Measurements from ENCODE around the gene GPX3.

Gene GPX3

GRCh38 chr5:151020304-151021110 is at the start of gene GPX3:
Gene GPX3 (plus strand): TSS chr5:151020591. CDS start chr5:151020655, 64 bp downstream.
- Histone ChIP-seq H3K9me3 (ENCODE audit: insufficient read depth, low read length) (no peaks in the 10 kb centered on the region), H3K79me2 (ENCODE audit: low read length) (no peaks in the 10 kb centered on the region), H3K27ac (ENCODE audit: low read length) (no peak within 1 kb of the TSS), H3K36me3 (replicated peaks; ENCODE audit: low read depth, low read length) (no peaks in the 10 kb centered on the region), H2AFZ (ENCODE audit: low read depth, low read length) (no peak within 1 kb of the TSS), H4K20me1 (ENCODE audit: insufficient read depth, low read length) (no peaks in the 10 kb centered on the region), H3K4me3 (ENCODE audit: low read length) (no peak within 1 kb of the TSS), H3K9ac (ENCODE audit: low read length) (no peak within 1 kb of the TSS), H3K27me3 (ENCODE audit: low read depth, low read length) (no peaks in the 10 kb centered on the region), H3K4me2 (ENCODE audit: low read length) (no peak within 1 kb of the TSS), H3K4me1 (ENCODE audit: low read length) (no peaks in the 10 kb centered on the region)
- no peak for TF ChIP-seq EZH2phosphoT487 (IDR thresholded peaks at IDR 0.05; ENCODE audit: low read depth)
- no peak for TF ChIP-seq CTCF (IDR thresholded peaks at IDR 0.05; ENCODE audit: low read depth, low read length)

DNA sequence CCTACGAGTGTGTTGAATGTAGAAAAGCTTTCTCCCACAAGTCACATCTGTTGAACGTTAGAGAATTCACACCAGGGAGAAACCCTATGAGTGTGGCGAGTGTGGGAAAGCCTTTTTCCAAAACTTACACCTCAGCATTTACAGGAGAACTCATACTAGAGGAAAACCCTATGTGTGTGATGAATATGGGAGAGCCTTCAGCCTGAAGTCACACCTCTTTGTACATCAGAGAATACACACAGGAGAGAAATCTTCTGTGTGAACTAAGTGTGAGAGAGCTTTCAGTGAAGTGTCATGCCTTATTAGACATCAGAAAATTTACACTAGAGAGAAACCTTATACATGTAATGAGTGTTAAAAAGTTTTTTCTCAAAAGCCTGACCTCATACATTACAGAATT is 41.8 kb upstream of the GPX3 start:
- Histone ChIP-seq H3K9me3 (ENCODE audit: insufficient read depth, low read length) (no peaks in the 10 kb centered on the region), H3K27me3 (ENCODE audit: low read depth, low read length) (no peaks in the 10 kb centered on the region), H3K4me2 (ENCODE audit: low read length) (no peak overlapping the region), H3K27ac (ENCODE audit: low read length) (no peak overlapping the region), H3K79me2 (ENCODE audit: low read length) (no peaks in the 10 kb centered on the region), H3K9ac (ENCODE audit: low read length) (no peak overlapping the region), H3K36me3 (replicated peaks; ENCODE audit: low read depth, low read length) (no peaks in the 10 kb centered on the region), H4K20me1 (ENCODE audit: insufficient read depth, low read length) (no peaks in the 10 kb centered on the region), H2AFZ (ENCODE audit: low read depth, low read length) (no peak overlapping the region), H3K4me3 (ENCODE audit: low read length) (no peak overlapping the region), H3K4me1 (ENCODE audit: low read length) (no peaks in the 10 kb centered on the region)
- no peak for TF ChIP-seq EZH2phosphoT487 (IDR thresholded peaks at IDR 0.05; ENCODE audit: low read depth)
- no peak for TF ChIP-seq CTCF (IDR thresholded peaks at IDR 0.05; ENCODE audit: low read depth, low read length)

DNA sequence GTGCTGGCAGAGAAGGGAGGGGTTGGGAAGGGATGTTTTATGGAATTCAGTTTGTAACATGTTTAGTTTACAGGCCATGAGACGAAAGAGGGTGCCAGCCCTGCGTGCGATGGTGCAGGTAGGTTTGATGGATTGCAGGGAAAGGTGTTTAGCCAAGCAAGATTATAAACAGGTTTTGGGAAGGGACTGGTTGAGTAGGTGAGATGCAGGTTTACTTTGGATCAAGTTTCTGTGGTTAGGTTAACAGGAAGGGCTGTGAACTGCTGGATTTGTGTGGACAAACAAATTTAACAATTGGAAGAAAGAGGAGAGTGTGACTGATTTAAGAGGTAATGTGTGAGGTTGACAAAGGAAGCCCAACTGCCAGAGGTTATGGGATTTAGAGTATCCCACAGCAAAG is 32.6 kb upstream of the GPX3 start:
- Histone ChIP-seq H4K20me1 (ENCODE audit: insufficient read depth, low read length) (no peaks in the 10 kb centered on the region), H3K4me1 (ENCODE audit: low read length) (no peaks in the 10 kb centered on the region), H3K9me3 (ENCODE audit: insufficient read depth, low read length) (no peaks in the 10 kb centered on the region), H3K27ac (ENCODE audit: low read length) (no peak overlapping the region), H3K27me3 (ENCODE audit: low read depth, low read length) (no peaks in the 10 kb centered on the region), H2AFZ (ENCODE audit: low read depth, low read length) (no peak overlapping the region), H3K4me2 (ENCODE audit: low read length) (no peak overlapping the region), H3K4me3 (ENCODE audit: low read length) (no peak overlapping the region), H3K36me3 (replicated peaks; ENCODE audit: low read depth, low read length) (no peaks in the 10 kb centered on the region), H3K9ac (ENCODE audit: low read length) (no peak overlapping the region), H3K79me2 (ENCODE audit: low read length) (no peaks in the 10 kb centered on the region)
- TF ChIP-seq CTCF (IDR thresholded peaks at IDR 0.05; ENCODE audit: low read depth, low read length) (no peak), EZH2phosphoT487 (IDR thresholded peaks at IDR 0.05; ENCODE audit: low read depth) (no peak)

- H3K9me3 ChIP-seq (ENCODE audit: insufficient read depth, low read length) = no peaks in the 10 kb centered on the region
- no peaks in the 10 kb centered on the region for H3K27me3 ChIP-seq (ENCODE audit: low read depth, low read length)
- no peaks in the 10 kb centered on the region for H3K4me1 ChIP-seq (ENCODE audit: low read length)
- H3K4me3 ChIP-seq (ENCODE audit: low read length) = no peak overlapping the region
- H4K20me1 ChIP-seq (ENCODE audit: insufficient read depth, low read length) = no peaks in the 10 kb centered on the region
- no peaks in the 10 kb centered on the region for H3K79me2 ChIP-seq (ENCODE audit: low read length)
- no peaks in the 10 kb centered on the region for H3K36me3 ChIP-seq (replicated peaks; ENCODE audit: low read depth, low read length)
- TF ChIP-seq EZH2phosphoT487 (IDR thresholded peaks at IDR 0.05; ENCODE audit: low read depth) (no peak), CTCF (IDR thresholded peaks at IDR 0.05; ENCODE audit: low read depth, low read length) (peak; percentile 40)
- H3K4me2 ChIP-seq (ENCODE audit: low read length) = no peak overlapping the region
- no peak overlapping the region for H3K27ac ChIP-seq (ENCODE audit: low read length)
- no peak overlapping the region for H3K9ac ChIP-seq (ENCODE audit: low read length)
- H2AFZ ChIP-seq (ENCODE audit: low read depth, low read length) = no peak overlapping the region
Measured at GRCh38 chr5:150989695-150990094, 30.7 kb upstream of the GPX3 start.

All from OCI-LY3 (cell line).